Renal cortex interstitium (tissue), 11 donors: Measurements from ENCODE around the gene GPR107. TPM values are rescaled to one million over a fixed set of nuclear protein-coding genes. Genes with fewer than 3 reads are reported as not detected.

ENCODE experiments used
- DNase-seq, 11 donors: peaks; one replicate each; pipeline ENCODE4 v3.0.0-alpha.2; 2013; ENCODE audit warnings: low read depth in 9 of 11, low spot score in 4 of 11; ENCODE audit errors: extremely low read depth in 1 of 11
- polyA plus RNA-seq, 3 donors: library from polyadenylated mRNA; unstranded; fragments of 120-200 nt; gene quantifications; one replicate each; pipeline ENCODE4 v1.2.1, GENCODE V29; 2013; ENCODE audit not compliant: insufficient read length in 3 of 3

Gene GPR107
- polyA plus RNA-seq, 3 donors = 56.1 to 57.8 (median 56.2) TPM

- no peak for DNase-seq
Measured at GRCh38 chr9:130142641-130143040, 88.9 kb downstream of the GPR107 start.

- no peak for DNase-seq
Measured at GRCh38 chr9:130143279-130143893, 89.7 kb downstream of the GPR107 start.

- DNase-seq = no peak
Measured at GRCh38 chr9:130143958-130144366, 90.3 kb downstream of the GPR107 start.

- DNase-seq = no peak
Measured at GRCh38 chr9:130144703-130145102, 91.0 kb downstream of the GPR107 start.

- no peak for DNase-seq
Measured at GRCh38 chr9:130145658-130146057, 92.0 kb downstream of the GPR107 start.

- DNase-seq = no peak
Measured at GRCh38 chr9:130147198-130147597, 93.5 kb downstream of the GPR107 start.

GRCh38 chr9:130147910-130148309 is 94.2 kb downstream of the GPR107 start:
- DNase-seq = no peak

GRCh38 chr9:130149031-130149430 is 95.3 kb downstream of the GPR107 start:
- DNase-seq = no peak

- no peak for DNase-seq
Measured at GRCh38 chr9:130149654-130150286, 96.1 kb downstream of the GPR107 start.

GRCh38 chr9:130150779-130151382 is 97.2 kb downstream of the GPR107 start:
- DNase-seq = no peak

- no peak for DNase-seq
Measured at GRCh38 chr9:130154816-130155215, 101.1 kb downstream of the GPR107 start.

GRCh38 chr9:130155647-130156046 is 101.9 kb downstream of the GPR107 start:
- DNase-seq = no peak

GRCh38 chr9:130156672-130157071 is 103.0 kb downstream of the GPR107 start:
- DNase-seq = no peak

GRCh38 chr9:130157079-130157478 is 103.4 kb downstream of the GPR107 start:
- DNase-seq = no peak

GRCh38 chr9:130158001-130158400 is 104.3 kb downstream of the GPR107 start:
- DNase-seq = no peak

- DNase-seq = no peak
Measured at GRCh38 chr9:130159057-130159456, 105.4 kb downstream of the GPR107 start.

- no peak for DNase-seq
Measured at GRCh38 chr9:130159915-130160670, 106.4 kb downstream of the GPR107 start.

- no peak for DNase-seq
Measured at GRCh38 chr9:130160862-130161470, 107.3 kb downstream of the GPR107 start.

- DNase-seq = no peak
Measured at GRCh38 chr9:130165579-130165978, 111.9 kb downstream of the GPR107 start.

- no peak for DNase-seq
Measured at GRCh38 chr9:130166399-130166798, 112.7 kb downstream of the GPR107 start.
